ENCODE data around the gene IMPACT.

GRCh38 chr18:24497031-24497754, 70.7 kb downstream of the IMPACT start:
- TF ChIP-seq CTCF (conservative IDR thresholded peaks at IDR 0.05) (no peak), EZH2 (IDR thresholded peaks at IDR 0.05; ENCODE audit: low read depth) (no peak)
